ENCODE measurements around the gene C1QL4.

C1QL4 gene

DNA sequence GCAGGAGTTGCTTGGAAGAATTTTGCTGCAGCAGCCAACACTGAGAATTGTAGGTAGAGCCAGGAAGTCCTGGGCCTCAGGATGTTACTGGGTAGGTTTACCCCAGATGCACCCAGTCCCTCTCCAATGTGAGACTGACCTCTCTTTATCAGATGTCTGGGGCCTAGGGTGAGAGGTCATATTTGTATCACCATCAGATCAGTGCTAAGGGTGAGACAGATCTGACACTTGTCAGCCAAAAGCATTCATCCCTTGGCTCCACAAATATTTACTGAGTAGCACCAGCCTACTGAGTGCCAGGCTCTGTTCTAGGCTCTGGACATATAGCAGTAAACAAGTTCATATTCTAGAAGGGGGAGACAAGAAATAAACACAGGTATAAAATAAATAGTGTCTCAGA is 9.6 kb downstream of the C1QL4 start:
- H3K27me3 ChIP-seq (ENCODE audit: insufficient read depth, poor library complexity, severe bottlenecking) = no peaks in the 10 kb centered on the region
- H3K27ac ChIP-seq (replicated peaks) = no peak overlapping the region
- TF ChIP-seq, protein P1, sequence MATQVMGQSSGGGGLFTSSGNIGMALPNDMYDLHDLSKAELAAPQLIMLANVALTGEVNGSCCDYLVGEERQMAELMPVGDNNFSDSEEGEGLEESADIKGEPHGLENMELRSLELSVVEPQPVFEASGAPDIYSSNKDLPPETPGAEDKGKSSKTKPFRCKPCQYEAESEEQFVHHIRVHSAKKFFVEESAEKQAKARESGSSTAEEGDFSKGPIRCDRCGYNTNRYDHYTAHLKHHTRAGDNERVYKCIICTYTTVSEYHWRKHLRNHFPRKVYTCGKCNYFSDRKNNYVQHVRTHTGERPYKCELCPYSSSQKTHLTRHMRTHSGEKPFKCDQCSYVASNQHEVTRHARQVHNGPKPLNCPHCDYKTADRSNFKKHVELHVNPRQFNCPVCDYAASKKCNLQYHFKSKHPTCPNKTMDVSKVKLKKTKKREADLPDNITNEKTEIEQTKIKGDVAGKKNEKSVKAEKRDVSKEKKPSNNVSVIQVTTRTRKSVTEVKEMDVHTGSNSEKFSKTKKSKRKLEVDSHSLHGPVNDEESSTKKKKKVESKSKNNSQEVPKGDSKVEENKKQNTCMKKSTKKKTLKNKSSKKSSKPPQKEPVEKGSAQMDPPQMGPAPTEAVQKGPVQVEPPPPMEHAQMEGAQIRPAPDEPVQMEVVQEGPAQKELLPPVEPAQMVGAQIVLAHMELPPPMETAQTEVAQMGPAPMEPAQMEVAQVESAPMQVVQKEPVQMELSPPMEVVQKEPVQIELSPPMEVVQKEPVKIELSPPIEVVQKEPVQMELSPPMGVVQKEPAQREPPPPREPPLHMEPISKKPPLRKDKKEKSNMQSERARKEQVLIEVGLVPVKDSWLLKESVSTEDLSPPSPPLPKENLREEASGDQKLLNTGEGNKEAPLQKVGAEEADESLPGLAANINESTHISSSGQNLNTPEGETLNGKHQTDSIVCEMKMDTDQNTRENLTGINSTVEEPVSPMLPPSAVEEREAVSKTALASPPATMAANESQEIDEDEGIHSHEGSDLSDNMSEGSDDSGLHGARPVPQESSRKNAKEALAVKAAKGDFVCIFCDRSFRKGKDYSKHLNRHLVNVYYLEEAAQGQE (IDR thresholded peaks at IDR 0.05; ENCODE audit: insufficient replicate concordance, low read depth) = no peak
- TF ChIP-seq POLR2AphosphoS5 (IDR thresholded peaks at IDR 0.05; ENCODE audit: low read depth) = no peak
- TF ChIP-seq, protein P2, sequence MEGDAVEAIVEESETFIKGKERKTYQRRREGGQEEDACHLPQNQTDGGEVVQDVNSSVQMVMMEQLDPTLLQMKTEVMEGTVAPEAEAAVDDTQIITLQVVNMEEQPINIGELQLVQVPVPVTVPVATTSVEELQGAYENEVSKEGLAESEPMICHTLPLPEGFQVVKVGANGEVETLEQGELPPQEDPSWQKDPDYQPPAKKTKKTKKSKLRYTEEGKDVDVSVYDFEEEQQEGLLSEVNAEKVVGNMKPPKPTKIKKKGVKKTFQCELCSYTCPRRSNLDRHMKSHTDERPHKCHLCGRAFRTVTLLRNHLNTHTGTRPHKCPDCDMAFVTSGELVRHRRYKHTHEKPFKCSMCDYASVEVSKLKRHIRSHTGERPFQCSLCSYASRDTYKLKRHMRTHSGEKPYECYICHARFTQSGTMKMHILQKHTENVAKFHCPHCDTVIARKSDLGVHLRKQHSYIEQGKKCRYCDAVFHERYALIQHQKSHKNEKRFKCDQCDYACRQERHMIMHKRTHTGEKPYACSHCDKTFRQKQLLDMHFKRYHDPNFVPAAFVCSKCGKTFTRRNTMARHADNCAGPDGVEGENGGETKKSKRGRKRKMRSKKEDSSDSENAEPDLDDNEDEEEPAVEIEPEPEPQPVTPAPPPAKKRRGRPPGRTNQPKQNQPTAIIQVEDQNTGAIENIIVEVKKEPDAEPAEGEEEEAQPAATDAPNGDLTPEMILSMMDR (IDR thresholded peaks at IDR 0.05; ENCODE audit: insufficient read depth, low read length) = no peak
- no peak overlapping the region for H3K4me3 ChIP-seq (replicated peaks; ENCODE audit: insufficient read depth, low read length)
- no peak for DNase-seq (ENCODE audit: low read depth in 1 of 2, low spot score in 1 of 2)

DNA sequence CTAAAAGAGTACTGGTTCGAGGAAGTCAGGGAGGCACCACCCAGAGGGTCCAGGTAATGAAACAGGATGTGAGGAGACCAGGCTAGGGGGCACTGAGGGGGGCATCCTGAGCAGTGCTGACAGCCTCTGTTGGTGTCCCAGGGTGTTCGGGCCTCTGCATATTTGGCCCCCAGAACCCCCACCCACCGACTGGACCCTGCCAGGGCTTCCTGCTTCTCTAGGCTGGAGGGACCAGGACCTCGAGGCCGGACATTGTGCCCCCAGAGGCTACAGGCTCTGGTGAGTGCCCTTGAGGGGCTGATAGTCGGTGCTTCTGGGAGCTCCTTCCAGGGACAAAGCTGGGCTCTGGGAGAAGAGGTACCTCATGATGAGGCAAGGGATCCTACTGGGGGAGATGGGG is 11.4 kb downstream of the C1QL4 start:
- Histone ChIP-seq H3K4me3 (replicated peaks; ENCODE audit: insufficient read depth, low read length) (no peak overlapping the region), H3K27ac (replicated peaks) (no peak overlapping the region), H3K27me3 (ENCODE audit: insufficient read depth, poor library complexity, severe bottlenecking) (no peaks in the 10 kb centered on the region)
- DNase-seq (ENCODE audit: low read depth in 1 of 2, low spot score in 1 of 2) = no peak
- TF ChIP-seq, protein P2 (IDR thresholded peaks at IDR 0.05; ENCODE audit: insufficient read depth, low read length) = no peak
- no peak for TF ChIP-seq SPI1 (IDR thresholded peaks at IDR 0.05; ENCODE audit: borderline replicate concordance, low read depth)
- no peak for TF ChIP-seq GABPA (IDR thresholded peaks at IDR 0.05; ENCODE audit: low read depth)
- TF ChIP-seq, protein P1 (IDR thresholded peaks at IDR 0.05; ENCODE audit: insufficient replicate concordance, low read depth) = no peak
- no peak for TF ChIP-seq POLR2AphosphoS5 (IDR thresholded peaks at IDR 0.05; ENCODE audit: low read depth)

DNA sequence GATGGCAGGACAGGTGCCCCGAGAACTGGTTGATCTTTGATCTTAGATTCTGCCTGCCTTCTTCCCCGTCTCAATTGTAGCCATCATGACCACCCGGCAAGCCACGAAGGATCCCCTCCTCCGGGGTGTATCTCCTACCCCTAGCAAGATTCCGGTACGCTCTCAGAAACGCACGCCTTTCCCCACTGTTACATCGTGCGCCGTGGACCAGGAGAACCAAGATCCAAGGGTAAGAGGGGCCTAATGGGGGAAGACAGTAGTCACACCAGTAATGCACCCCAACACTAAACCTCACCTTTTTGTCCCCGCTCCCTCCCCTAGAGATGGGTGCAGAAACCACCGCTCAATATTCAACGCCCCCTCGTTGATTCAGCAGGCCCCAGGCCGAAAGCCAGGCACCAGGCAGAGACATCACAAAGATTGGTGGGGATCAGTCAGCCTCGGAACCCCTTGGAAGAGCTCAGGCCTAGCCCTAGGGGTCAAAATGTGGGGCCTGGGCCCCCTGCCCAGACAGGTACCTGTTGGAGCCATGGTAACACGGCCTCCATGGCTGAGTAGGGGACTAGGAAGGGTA is 13.4 kb downstream of the C1QL4 start:
- TF ChIP-seq POLR2AphosphoS5 (IDR thresholded peaks at IDR 0.05; ENCODE audit: low read depth) (no peak), GABPA (IDR thresholded peaks at IDR 0.05; ENCODE audit: low read depth) (no peak), SPI1 (IDR thresholded peaks at IDR 0.05; ENCODE audit: borderline replicate concordance, low read depth) (no peak)
- TF ChIP-seq, protein P1 (IDR thresholded peaks at IDR 0.05; ENCODE audit: insufficient replicate concordance, low read depth) = no peak
- TF ChIP-seq, protein P2 (IDR thresholded peaks at IDR 0.05; ENCODE audit: insufficient read depth, low read length) = no peak
- H3K27ac ChIP-seq (replicated peaks) = peak overlapping the region; percentile 72
- no peak for DNase-seq (ENCODE audit: low read depth in 1 of 2, low spot score in 1 of 2)

More for the DNA sequence above, 13.4 kb downstream of the C1QL4 start:
- H3K4me3 ChIP-seq (replicated peaks; ENCODE audit: insufficient read depth, low read length) = peak overlapping the region; percentile 94
- H3K27me3 ChIP-seq (ENCODE audit: insufficient read depth, poor library complexity, severe bottlenecking) = no peaks in the 10 kb centered on the region
